ENCODE measurements around the gene ANKUB1.

Gene ANKUB1

GRCh38 chr3:149739396-149739795 is 53.0 kb downstream of the ANKUB1 start:
- H3K4me3 ChIP-seq (ENCODE audit: low read depth, low read length), result no peak overlapping the region
- in situ Hi-C loops (cut with HindIII; ENCODE audit: low sequenced_read_pairs), result loop anchor here (25.0 kb wide), 1 partner anchor 227 kb away; no protein-coding TSS in a partner anchor
- TF ChIP-seq, protein P1, sequence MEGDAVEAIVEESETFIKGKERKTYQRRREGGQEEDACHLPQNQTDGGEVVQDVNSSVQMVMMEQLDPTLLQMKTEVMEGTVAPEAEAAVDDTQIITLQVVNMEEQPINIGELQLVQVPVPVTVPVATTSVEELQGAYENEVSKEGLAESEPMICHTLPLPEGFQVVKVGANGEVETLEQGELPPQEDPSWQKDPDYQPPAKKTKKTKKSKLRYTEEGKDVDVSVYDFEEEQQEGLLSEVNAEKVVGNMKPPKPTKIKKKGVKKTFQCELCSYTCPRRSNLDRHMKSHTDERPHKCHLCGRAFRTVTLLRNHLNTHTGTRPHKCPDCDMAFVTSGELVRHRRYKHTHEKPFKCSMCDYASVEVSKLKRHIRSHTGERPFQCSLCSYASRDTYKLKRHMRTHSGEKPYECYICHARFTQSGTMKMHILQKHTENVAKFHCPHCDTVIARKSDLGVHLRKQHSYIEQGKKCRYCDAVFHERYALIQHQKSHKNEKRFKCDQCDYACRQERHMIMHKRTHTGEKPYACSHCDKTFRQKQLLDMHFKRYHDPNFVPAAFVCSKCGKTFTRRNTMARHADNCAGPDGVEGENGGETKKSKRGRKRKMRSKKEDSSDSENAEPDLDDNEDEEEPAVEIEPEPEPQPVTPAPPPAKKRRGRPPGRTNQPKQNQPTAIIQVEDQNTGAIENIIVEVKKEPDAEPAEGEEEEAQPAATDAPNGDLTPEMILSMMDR (IDR thresholded peaks at IDR 0.05; ENCODE audit: low read depth, low read length, missing control alignments), result no peak
- no peak for DNase-seq (ENCODE audit: low read depth)

DNA sequence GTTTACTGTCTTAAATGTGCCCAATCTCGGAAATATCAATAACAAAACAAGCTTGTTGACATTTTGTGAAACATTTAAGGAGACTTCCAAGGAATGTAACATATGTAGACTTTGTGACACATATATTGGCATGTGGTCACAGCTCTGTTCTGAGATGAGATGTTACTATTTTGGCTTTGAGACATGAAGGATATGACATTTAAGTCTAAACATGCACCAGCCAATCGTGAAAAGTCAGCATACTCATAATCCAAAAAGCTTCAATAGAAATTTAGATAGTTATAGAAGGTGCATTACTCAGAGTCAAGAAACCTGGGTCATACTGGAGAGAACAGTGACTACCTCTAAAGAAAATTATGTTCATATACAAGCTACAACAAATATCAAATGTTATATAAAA is 53.5 kb downstream of the ANKUB1 start:
- no peak overlapping the region for H3K4me3 ChIP-seq (ENCODE audit: low read depth, low read length)
- TF ChIP-seq, protein P1 (IDR thresholded peaks at IDR 0.05; ENCODE audit: low read depth, low read length, missing control alignments), result no peak
- in situ Hi-C loops (cut with HindIII; ENCODE audit: low sequenced_read_pairs), result loop anchor here (25.0 kb wide), 1 partner anchor 227 kb away; no protein-coding TSS in a partner anchor
- no peak for DNase-seq (ENCODE audit: low read depth)

- in situ Hi-C loops (cut with HindIII; ENCODE audit: low sequenced_read_pairs), result loop anchor here (25.0 kb wide), 1 partner anchor 225 kb away; no protein-coding TSS in a partner anchor
- DNase-seq (ENCODE audit: low read depth), result no peak
- TF ChIP-seq, protein P1 (IDR thresholded peaks at IDR 0.05; ENCODE audit: low read depth, low read length, missing control alignments), result no peak
- H3K4me3 ChIP-seq (ENCODE audit: low read depth, low read length), result no peak overlapping the region
These were observed 55.5 kb downstream of the ANKUB1 start for GRCh38 chr3:149736953-149737205.

GRCh38 chr3:149736175-149736952 is 56.0 kb downstream of the ANKUB1 start:
- in situ Hi-C loops (cut with HindIII; ENCODE audit: low sequenced_read_pairs), result loop anchor here (25.0 kb wide), 1 partner anchor 224 kb away; no protein-coding TSS in a partner anchor

DNA sequence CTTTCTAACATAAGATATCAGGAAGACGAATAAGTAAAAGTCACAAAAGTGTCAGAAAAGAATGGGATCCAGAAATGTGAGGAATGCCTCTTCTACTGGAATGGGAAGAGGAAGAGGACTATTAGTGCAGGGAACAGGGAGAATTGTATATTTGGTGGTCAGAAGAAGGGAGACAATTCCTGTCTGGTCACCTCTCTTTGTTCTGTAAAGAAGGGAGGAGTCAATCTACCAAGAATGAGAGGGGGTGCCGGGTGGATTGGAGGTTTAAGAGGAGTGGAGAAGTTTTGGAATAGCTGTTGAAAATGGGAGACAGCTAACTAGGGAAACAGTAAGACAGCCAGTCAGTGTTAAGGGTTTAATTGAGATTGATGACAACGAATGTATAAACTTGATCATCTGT is 60.1 kb downstream of the ANKUB1 start:
- DNase-seq (ENCODE audit: low read depth), result no peak
- TF ChIP-seq, protein P1 (IDR thresholded peaks at IDR 0.05; ENCODE audit: low read depth, low read length, missing control alignments), result no peak
- no peak overlapping the region for H3K4me3 ChIP-seq (ENCODE audit: low read depth, low read length)
- in situ Hi-C loops (cut with HindIII; ENCODE audit: low sequenced_read_pairs), result loop anchor here (25.0 kb wide), 1 partner anchor 220 kb away; no protein-coding TSS in a partner anchor

More at GRCh38 chr3:149736175-149736952, 56.0 kb downstream of the ANKUB1 start:
- DNase-seq (ENCODE audit: low read depth), result peak; percentile 80
- TF ChIP-seq, protein P1 (IDR thresholded peaks at IDR 0.05; ENCODE audit: low read depth, low read length, missing control alignments), result no peak
- no peak overlapping the region for H3K4me3 ChIP-seq (ENCODE audit: low read depth, low read length)

- DNase-seq (ENCODE audit: low read depth), result no peak
- in situ Hi-C loops (cut with HindIII; ENCODE audit: low sequenced_read_pairs), result loop anchor here (25.0 kb wide), 1 partner anchor 215 kb away; no protein-coding TSS in a partner anchor
- H3K4me3 ChIP-seq (ENCODE audit: low read depth, low read length), result no peak overlapping the region
- TF ChIP-seq, protein P1 (IDR thresholded peaks at IDR 0.05; ENCODE audit: low read depth, low read length, missing control alignments), result no peak
These were observed 64.7 kb downstream of the ANKUB1 start for GRCh38 chr3:149727656-149728055.

Data from astrocyte of the cerebellum (primary cell).